HepG2 (cell line): ENCODE data around the gene GDI1. TPM values are rescaled to one million over a fixed set of nuclear protein-coding genes. Genes with fewer than 3 reads are reported as not detected.

Experiments
- FOXK1 ChIP-seq: sonication (generic); formaldehyde crosslinking; IDR thresholded peaks from 2 replicates; pipeline ENCODE4 v1.4.0; 2020; ENCODE audit warnings: low read depth, missing genetic modification reagents, borderline replicate concordance
- FOXM1 ChIP-seq: sonication (generic); formaldehyde crosslinking; IDR thresholded peaks from 2 replicates; pipeline ENCODE4 v1.5.0; 2020; ENCODE audit warnings: missing genetic modification reagents
- KDM5A ChIP-seq: fragments of 200-600 bp; sonication (generic); IDR thresholded peaks from 2 replicates; pipeline ENCODE4 v1.7.0; 2018; ENCODE audit warnings: antibody characterized with exemption, mild to moderate bottlenecking, low read length, borderline replicate concordance
- MAFG ChIP-seq: sonication (generic); formaldehyde crosslinking; IDR thresholded peaks from 2 replicates; pipeline ENCODE4 v1.5.1; 2020; ENCODE audit warnings: mild to moderate bottlenecking, missing genetic modification reagents
- PHF5A ChIP-seq: IDR thresholded peaks from one replicate; pipeline ENCODE4 v1.6.1; 2018; ENCODE audit warnings: low read depth, missing genetic modification reagents; ENCODE audit not compliant: unreplicated experiment
- PLRG1 ChIP-seq: fragments of 450-650 bp; conservative IDR thresholded peaks from 2 replicates; pipeline ENCODE4 v1.6.1; 2016
- RARG ChIP-seq: sonication (generic); formaldehyde crosslinking; IDR thresholded peaks from 2 replicates; pipeline ENCODE4 v1.4.0; 2020; ENCODE audit warnings: low read depth, mild to moderate bottlenecking, missing genetic modification reagents
- SALL1 ChIP-seq: sonication (generic); formaldehyde crosslinking; IDR thresholded peaks from 2 replicates; pipeline ENCODE4 v1.8.0; 2022; ENCODE audit warnings: mild to moderate bottlenecking, missing genetic modification reagents
- SRY ChIP-seq: sonication (generic); formaldehyde crosslinking; IDR thresholded peaks from 2 replicates; pipeline ENCODE4 v1.8.0; 2022; ENCODE audit warnings: mild to moderate bottlenecking, missing genetic modification reagents
- XBP1 ChIP-seq: sonication (generic); formaldehyde crosslinking; IDR thresholded peaks from 2 replicates; pipeline ENCODE4 v1.5.0; 2020; ENCODE audit warnings: missing genetic modification reagents
- ZFP41 ChIP-seq: sonication (generic); formaldehyde crosslinking; IDR thresholded peaks from 2 replicates; pipeline ENCODE4 v1.4.0; 2020; ENCODE audit warnings: mild to moderate bottlenecking, missing genetic modification reagents, borderline replicate concordance
- ZNF160 ChIP-seq: sonication (generic); formaldehyde crosslinking; IDR thresholded peaks from 2 replicates; pipeline ENCODE4 v1.8.0; 2022; ENCODE audit warnings: mild to moderate bottlenecking, inconsistent platforms, missing genetic modification reagents
- ZNF556 ChIP-seq: sonication (generic); formaldehyde crosslinking; IDR thresholded peaks from 2 replicates; pipeline ENCODE4 v1.4.0; 2020; ENCODE audit warnings: mild to moderate bottlenecking, missing genetic modification reagents, borderline replicate concordance
- ZSCAN22 ChIP-seq: sonication (generic); formaldehyde crosslinking; IDR thresholded peaks from 2 replicates; pipeline ENCODE4 v1.4.0; 2020; ENCODE audit warnings: mild to moderate bottlenecking, missing genetic modification reagents
- ZSCAN31 ChIP-seq: sonication (generic); formaldehyde crosslinking; IDR thresholded peaks from 2 replicates; pipeline ENCODE4 v1.5.0; 2020; ENCODE audit warnings: low read depth, mild to moderate bottlenecking, missing genetic modification reagents
- polyA plus RNA-seq, 8 experiments: library from polyadenylated mRNA; depleted of rRNA in 3 of 8; stranded (reverse) in 7 of 8; unstranded in 1 of 8; fragments of >200 nt; fragmentation: Illumina TruSeq in 4 of 8; extraction: Trizol in 4 of 8; gene quantifications; 2 replicates each; pipeline versions ENCODE4 v1.2.1 to v1.2.3, GENCODE V29; 2011 to 2016; ENCODE audit warnings: low read depth in 4 of 8, missing spikeins in 1 of 8, mixed read lengths in 1 of 8; ENCODE audit not compliant: insufficient read depth in 1 of 8
- total RNA-seq, 5 experiments: library from RNA; depleted of rRNA; stranded (reverse); fragments of >200 nt; fragmentation: Illumina TruSeq; extraction: Trizol; gene quantifications; 2 replicates each; pipeline ENCODE4 v1.2.3, GENCODE V29; 2016; ENCODE audit warnings: low read depth in 1 of 5
- TF ChIP-seq, protein P1 (sequence below): IDR thresholded peaks from 2 replicates; pipeline ENCODE4 v1.6.1; 2016
- TF ChIP-seq, protein P2 (sequence below): conservative IDR thresholded peaks from 2 replicates; pipeline ENCODE4 v1.6.1; 2018; ENCODE audit warnings: missing genetic modification reagents
- TF ChIP-seq, protein P3 (sequence below): sonication (generic); formaldehyde crosslinking; IDR thresholded peaks from 2 replicates; pipeline ENCODE4; 2020; ENCODE audit warnings: missing genetic modification reagents, mild to moderate bottlenecking, borderline replicate concordance
- TF ChIP-seq, protein P4 (sequence below): sonication (generic); formaldehyde crosslinking; IDR thresholded peaks from 2 replicates; pipeline ENCODE4 v1.5.0; 2020; ENCODE audit warnings: mild to moderate bottlenecking, missing genetic modification reagents, borderline replicate concordance
- TF ChIP-seq, protein P5 (sequence below): sonication (generic); formaldehyde crosslinking; conservative IDR thresholded peaks from 2 replicates; pipeline ENCODE4 v1.8.0; 2022; ENCODE audit warnings: low read depth, missing genetic modification reagents

The GDI1 gene
- total and polyA plus RNA-seq, 2 of the 13 experiments (the other 11 are each of a cell fraction or from before 2014, with no cell fraction given), result 17.4 to 105 TPM

DNA sequence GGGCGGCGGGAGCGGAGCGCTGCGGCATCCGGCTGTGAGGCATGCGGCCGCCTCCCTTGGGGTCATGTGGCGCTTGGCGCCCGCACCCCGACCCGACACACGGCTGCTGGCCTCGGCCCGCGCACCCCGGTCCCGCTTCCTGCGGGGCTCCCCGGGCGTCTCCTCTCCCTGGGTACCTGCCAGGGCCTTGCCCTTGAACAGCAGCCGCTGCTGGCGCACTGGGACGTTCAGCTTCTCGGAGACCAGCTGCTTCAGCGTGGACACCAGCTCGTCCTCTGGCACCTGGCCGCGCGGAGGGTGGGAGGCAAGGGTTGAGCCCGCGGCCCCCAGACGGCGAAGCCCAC, 49.1 kb downstream of the GDI1 start (continued):
- TF ChIP-seq, protein P1, sequence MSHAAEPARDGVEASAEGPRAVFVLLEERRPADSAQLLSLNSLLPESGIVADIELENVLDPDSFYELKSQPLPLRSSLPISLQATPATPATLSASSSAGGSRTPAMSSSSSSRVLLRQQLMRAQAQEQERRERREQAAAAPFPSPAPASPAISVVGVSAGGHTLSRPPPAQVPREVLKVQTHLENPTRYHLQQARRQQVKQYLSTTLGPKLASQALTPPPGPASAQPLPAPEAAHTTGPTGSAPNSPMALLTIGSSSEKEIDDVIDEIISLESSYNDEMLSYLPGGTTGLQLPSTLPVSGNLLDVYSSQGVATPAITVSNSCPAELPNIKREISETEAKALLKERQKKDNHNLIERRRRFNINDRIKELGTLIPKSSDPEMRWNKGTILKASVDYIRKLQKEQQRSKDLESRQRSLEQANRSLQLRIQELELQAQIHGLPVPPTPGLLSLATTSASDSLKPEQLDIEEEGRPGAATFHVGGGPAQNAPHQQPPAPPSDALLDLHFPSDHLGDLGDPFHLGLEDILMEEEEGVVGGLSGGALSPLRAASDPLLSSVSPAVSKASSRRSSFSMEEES, result no peak
- TF ChIP-seq, protein P2, sequence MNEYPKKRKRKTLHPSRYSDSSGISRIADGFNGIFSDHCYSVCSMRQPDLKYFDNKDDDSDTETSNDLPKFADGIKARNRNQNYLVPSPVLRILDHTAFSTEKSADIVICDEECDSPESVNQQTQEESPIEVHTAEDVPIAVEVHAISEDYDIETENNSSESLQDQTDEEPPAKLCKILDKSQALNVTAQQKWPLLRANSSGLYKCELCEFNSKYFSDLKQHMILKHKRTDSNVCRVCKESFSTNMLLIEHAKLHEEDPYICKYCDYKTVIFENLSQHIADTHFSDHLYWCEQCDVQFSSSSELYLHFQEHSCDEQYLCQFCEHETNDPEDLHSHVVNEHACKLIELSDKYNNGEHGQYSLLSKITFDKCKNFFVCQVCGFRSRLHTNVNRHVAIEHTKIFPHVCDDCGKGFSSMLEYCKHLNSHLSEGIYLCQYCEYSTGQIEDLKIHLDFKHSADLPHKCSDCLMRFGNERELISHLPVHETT (CRISPR knock-in tag), result no peak
- TF ChIP-seq ZSCAN31 (CRISPR knock-in tag), result no peak
- TF ChIP-seq, protein P3, sequence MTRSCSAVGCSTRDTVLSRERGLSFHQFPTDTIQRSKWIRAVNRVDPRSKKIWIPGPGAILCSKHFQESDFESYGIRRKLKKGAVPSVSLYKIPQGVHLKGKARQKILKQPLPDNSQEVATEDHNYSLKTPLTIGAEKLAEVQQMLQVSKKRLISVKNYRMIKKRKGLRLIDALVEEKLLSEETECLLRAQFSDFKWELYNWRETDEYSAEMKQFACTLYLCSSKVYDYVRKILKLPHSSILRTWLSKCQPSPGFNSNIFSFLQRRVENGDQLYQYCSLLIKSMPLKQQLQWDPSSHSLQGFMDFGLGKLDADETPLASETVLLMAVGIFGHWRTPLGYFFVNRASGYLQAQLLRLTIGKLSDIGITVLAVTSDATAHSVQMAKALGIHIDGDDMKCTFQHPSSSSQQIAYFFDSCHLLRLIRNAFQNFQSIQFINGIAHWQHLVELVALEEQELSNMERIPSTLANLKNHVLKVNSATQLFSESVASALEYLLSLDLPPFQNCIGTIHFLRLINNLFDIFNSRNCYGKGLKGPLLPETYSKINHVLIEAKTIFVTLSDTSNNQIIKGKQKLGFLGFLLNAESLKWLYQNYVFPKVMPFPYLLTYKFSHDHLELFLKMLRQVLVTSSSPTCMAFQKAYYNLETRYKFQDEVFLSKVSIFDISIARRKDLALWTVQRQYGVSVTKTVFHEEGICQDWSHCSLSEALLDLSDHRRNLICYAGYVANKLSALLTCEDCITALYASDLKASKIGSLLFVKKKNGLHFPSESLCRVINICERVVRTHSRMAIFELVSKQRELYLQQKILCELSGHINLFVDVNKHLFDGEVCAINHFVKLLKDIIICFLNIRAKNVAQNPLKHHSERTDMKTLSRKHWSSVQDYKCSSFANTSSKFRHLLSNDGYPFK (CRISPR knock-in tag), result no peak
- TF ChIP-seq ZSCAN22 (CRISPR knock-in tag), result no peak
- TF ChIP-seq, protein P4, sequence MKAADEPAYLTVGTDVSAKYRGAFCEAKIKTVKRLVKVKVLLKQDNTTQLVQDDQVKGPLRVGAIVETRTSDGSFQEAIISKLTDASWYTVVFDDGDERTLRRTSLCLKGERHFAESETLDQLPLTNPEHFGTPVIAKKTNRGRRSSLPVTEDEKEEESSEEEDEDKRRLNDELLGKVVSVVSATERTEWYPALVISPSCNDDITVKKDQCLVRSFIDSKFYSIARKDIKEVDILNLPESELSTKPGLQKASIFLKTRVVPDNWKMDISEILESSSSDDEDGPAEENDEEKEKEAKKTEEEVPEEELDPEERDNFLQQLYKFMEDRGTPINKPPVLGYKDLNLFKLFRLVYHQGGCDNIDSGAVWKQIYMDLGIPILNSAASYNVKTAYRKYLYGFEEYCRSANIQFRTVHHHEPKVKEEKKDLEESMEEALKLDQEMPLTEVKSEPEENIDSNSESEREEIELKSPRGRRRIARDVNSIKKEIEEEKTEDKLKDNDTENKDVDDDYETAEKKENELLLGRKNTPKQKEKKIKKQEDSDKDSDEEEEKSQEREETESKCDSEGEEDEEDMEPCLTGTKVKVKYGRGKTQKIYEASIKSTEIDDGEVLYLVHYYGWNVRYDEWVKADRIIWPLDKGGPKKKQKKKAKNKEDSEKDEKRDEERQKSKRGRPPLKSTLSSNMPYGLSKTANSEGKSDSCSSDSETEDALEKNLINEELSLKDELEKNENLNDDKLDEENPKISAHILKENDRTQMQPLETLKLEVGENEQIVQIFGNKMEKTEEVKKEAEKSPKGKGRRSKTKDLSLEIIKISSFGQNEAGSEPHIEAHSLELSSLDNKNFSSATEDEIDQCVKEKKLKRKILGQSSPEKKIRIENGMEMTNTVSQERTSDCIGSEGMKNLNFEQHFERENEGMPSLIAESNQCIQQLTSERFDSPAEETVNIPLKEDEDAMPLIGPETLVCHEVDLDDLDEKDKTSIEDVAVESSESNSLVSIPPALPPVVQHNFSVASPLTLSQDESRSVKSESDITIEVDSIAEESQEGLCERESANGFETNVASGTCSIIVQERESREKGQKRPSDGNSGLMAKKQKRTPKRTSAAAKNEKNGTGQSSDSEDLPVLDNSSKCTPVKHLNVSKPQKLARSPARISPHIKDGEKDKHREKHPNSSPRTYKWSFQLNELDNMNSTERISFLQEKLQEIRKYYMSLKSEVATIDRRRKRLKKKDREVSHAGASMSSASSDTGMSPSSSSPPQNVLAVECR (CRISPR knock-in tag), result 0 out of 2 replicates have a peak, but pooled peaks have one; percentile 7
- 0 out of 2 replicates have a peak, but pooled peaks have one; percentile 37 for TF ChIP-seq SRY (CRISPR knock-in tag)
- TF ChIP-seq SALL1 (CRISPR knock-in tag), result 0 out of 2 replicates have a peak, but pooled peaks have one; percentile 31
- TF ChIP-seq RARG (CRISPR knock-in tag), result no peak
- TF ChIP-seq ZFP41 (CRISPR knock-in tag), result no peak
- no peak for TF ChIP-seq FOXK1 (CRISPR knock-in tag)
- TF ChIP-seq XBP1 (CRISPR knock-in tag), result no peak
- TF ChIP-seq, protein P5, sequence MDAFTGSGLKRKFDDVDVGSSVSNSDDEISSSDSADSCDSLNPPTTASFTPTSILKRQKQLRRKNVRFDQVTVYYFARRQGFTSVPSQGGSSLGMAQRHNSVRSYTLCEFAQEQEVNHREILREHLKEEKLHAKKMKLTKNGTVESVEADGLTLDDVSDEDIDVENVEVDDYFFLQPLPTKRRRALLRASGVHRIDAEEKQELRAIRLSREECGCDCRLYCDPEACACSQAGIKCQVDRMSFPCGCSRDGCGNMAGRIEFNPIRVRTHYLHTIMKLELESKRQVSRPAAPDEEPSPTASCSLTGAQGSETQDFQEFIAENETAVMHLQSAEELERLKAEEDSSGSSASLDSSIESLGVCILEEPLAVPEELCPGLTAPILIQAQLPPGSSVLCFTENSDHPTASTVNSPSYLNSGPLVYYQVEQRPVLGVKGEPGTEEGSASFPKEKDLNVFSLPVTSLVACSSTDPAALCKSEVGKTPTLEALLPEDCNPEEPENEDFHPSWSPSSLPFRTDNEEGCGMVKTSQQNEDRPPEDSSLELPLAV (CRISPR knock-in tag), result no peak
- TF ChIP-seq PHF5A (CRISPR knock-in tag), result no peak
- no peak for TF ChIP-seq PLRG1
- TF ChIP-seq ZNF556 (CRISPR knock-in tag), result no peak
- TF ChIP-seq MAFG (CRISPR knock-in tag), result no peak
- TF ChIP-seq FOXM1 (CRISPR knock-in tag), result no peak
- no peak for TF ChIP-seq KDM5A
- TF ChIP-seq ZNF160, result no peak
